DMS 273 (cell line): ENCODE results near the gene TXNDC12.
A peak's percentile ranks its signal among the peaks of the same experiment; 100 is the strongest.
"Not testable (repeated sequence)": the region's sequence is repeated elsewhere in the genome, so short reads cannot be mapped to it uniquely, and the experiment has no call there.

ENCODE experiments used
- DNase-seq: peaks from one replicate; lab custom pipeline; 2025; ENCODE audit not compliant: unreplicated experiment; lab: John Stamatoyannopoulos, UW

The TXNDC12 gene

DNA sequence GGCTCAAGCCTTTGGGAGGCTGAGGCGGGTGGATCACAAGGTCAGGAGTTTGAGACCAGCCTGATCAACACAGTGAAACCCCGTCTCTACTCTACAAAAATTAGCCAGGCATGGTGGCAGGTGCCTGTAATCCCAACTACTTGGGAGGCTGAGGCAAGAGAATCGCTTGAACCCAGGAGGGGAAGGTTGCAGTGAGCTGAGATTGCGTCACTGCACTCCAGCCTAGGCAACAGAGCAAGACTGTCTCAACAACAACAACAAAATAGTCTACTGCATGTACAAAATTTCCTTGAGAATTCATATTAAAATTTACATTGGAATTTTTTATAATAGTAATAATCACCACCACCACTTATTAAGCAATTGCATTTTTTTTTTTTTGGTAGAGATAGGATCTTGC, 5.7 kb downstream of the TXNDC12 start:
- not testable (repeated sequence) for DNase-seq

DNA sequence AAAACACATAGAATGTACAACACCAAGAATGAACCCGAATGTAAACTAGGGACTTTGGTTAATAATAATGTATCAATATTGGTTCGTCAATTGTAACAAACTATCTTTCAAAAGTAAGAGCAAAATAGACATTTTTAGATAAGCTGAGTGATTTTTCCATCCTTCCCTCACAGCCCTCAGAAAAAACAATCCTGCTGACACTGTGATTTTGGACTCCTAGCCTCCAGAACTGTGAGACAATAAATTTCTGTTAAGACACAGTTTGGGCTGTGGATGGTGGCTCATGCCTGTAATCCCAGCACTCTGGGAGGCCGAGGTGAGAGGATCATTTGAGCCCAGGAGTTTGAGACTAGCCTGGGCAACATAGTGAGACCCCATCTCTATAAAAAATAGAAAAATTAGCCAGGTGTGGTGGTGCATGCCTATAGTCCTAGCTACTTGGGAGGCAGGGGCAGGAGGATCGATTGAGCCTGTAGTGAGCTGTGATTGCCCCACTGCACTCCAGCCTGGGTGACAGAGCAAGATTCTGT, 9.3 kb downstream of the TXNDC12 start:
- DNase-seq: not testable (repeated sequence)

DNA sequence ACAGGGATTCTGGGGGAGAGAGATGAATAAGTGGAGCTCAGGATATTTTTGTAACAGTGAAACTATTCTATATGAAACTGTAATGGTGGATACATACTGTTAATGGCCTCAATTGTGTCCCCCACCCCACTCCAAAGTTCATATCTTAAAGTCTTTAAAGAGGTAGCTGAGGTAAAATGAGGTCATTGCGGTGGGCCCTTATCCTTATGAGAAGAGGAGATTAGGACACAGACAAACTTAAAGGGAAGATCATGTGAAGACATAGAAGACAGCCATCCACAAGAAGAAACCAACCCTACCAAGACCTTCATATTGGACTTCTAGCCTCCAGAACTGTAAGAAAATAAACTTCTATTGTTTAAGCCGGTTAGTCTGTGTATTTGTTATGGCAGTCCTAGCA, 9.8 kb downstream of the TXNDC12 start:
- no peak for DNase-seq

DNA sequence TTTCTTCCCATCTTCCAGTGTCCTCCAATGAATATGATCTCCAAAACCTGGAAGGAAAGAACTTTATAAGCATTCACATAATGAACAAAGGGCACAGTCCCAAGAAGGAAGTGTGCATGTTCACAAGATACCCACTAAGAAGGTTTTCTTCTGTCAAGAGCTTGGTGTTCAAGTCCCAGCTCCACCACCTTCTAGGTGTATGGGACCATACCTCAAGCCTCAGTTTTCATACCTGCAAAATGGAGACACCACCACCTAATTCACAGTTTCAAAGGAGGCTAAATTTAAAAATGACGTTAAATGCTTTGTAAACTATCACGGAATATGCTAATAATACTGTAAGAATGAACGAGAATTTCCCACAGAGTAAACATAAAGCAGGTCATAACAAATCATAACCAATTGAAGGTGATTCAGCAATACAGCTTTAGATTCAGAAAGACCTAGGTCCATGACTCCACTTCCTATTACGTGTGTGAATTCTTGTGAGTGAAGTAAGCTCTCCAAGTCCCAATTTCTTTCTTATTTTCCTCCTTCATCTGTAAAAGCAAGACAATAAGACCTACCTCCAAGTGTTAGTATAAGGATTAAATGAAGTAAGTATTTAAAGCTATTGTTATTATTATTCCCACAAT, 13.3 kb downstream of the TXNDC12 start:
- no peak for DNase-seq

DNA sequence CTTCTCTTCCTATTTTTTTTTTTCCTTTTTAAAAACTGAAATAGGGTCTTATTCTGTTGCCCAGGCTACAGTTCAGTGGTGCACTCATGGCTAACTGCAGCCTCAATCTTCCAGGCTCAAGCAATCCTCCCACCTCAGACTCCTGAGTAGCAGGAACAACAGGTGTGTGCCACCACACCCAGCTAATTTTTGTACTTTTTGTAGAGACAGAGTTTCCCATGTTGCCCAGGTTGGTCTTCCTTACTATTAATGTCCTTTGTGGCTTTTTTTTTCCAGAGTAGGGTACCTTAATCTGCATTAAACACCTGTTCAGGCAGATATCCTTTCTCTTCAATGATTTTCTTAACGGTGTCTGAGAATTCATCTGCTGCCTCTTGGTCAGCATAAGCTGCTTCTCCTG, 17.1 kb downstream of the TXNDC12 start:
- no peak for DNase-seq

DNA sequence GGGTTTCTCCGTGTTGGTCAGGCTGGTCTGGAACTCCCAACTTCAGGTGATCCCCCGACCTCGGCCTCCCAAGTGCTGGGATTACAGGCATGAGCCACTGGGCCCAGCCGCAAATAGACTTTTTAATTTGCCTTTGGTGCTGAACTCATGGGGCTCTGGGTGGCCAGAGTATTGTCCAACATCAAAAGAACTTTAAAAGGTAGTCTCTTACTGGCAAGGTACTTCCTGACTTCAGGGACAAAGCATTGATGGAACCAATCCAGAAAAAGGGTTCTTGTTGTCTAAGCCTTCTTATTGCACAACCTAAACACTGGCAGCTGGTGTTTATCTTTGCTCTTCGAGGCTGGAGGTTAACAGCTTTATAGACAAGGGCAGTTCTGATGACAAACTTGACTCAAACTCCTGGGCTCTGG, 17.6 kb downstream of the TXNDC12 start:
- DNase-seq: peak; percentile 89

DNA sequence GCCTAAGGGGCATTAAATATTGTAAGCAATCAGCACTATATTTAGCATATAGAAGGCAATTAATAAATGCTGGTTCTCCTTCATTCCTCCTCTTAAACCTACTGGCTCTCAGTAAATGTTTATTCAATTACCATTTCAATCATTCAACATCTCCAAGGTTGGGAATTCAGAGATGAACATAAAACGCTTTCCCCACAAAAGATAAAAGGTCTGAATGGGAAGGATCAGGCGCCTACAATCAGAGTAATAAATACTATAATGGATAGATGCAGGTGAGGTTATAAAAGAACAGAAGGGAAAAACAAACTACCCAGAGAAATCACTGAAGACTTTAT, 21.0 kb downstream of the TXNDC12 start:
- DNase-seq: no peak

DNA sequence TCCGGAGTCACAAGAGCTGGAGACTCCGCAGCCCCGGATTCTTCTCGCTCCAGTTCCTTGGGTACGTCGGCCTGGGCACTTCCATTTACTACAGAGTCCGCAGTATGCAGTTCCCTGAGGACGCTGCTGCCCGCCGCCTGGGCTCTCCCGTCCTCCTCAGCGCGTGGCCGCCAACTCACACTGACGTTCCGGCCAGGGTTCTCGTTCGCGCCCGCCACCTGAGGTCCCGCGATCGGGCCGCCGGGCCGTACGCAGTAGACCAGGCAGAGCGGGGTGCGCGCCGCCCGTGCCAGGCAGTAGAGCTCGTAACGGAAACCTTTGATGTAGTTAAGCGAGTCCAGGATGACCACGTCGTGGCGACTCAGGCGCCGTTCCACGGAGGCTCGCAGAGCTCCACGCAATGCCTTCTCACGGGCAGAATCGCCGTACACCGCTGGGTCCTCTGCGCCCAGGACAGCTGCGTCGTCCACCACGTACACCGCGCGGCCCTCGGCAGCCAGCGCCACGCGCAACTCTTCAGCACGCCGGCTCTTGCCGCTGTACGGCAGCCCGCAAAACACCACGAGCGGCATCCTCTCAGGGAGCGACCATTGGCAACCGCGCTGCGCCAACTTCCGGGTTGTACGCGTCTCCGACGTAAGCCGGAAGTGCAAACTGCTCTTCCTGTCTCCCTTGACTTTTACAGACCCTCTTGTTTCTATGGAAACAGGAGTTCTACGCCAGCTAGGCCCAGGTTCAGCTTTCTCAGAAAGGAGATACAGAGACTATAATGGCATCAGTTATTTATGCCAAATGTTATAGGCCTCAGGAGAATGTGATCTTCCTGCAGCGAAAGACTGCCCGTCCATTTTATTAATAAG, 21.6 kb downstream of the TXNDC12 start, which contains the start of gene KTI12:
TSS of gene KTI12 (minus strand) at position 621 of the 860 bp plus-strand sequence. CDS start at position 572, 49 bp downstream.
- DNase-seq: peak; percentile 97

DNA sequence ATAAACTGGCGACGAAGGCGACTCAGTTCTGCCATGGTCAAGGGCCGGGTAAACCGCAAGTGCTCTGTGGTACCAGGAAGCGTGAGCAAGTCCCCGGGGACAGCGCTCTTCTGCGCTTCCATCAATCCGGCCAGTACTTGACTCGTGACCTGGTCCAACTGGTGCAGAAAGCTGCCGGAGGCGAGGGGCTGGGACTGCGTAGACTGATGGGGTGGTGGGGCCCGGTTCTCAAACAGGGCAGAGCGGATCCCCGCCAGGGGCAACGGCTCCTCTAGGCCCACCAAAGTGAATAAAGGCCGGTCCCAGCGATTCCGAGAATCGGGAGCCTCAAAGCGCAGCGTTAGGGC, 22.2 kb downstream of the TXNDC12 start:
- peak; percentile 69 for DNase-seq

DNA sequence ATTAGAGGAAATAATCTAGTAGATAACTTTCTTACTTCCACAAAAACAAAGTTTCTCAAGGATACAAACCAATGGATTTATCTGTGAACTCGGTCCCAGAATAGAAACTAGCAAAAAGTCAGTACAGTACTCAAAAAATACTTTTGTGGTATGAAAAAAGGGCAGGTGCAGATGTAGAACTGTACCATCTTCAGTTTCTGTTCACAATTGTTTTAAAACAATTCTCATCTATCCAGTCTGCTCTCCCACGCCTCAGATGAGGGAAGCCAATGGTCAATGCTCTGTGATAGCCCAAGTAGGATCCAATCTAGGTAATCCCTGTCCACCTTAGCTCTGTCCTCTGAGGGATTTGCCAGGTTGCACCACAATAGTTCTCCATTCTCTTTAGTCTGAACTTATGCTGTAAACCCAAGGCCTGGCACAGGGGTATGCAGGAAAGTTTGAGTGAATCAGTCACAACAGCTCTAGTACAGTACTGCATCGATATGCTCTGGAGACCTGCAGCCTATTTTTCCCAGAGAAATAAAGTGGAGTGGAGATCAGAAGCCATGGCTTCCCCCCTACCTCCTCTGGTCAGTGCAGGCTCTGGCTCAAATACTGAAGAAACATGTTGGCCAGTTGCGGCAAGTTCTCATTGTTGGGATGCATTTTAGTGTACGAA, 22.7 kb downstream of the TXNDC12 start:
- DNase-seq: peak; percentile 43

DNA sequence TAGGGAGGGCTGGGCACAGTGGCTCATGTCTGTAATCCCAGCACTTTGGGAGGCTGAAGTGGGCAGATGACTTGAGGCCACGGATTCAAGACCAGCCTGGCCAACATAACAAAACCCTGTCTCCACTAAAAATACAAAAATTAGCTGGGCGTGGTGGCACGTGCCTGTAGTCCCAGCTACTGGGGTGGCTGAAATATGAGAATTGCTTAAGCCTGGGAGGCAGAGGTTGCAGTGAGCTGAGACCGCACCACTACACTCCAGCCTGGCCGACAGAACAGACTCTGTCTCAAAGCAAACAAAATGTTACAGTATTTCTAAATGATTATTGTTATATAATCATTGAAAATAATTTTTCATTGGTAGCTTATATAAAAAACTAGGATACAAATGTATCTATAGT, 26.2 kb downstream of the TXNDC12 start:
- DNase-seq: not testable (repeated sequence)

DNA sequence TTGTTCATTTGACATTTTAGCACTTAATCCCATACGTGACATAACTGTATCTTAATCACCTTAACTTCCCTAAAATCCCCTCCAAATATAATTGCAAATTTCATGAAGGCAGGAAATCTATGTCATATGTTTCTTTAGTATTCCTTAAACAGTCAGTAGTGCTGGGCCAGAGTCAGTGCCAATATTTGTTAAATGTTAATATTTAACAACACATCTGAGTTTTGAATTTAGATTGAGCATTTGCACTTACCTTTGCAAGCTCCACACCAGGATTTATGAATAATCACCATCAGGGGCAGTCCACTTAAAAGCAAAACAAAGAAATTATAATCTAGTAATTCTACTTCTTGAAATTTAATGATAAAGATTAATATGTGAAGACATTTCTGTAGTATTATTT, 26.7 kb downstream of the TXNDC12 start:
- no peak for DNase-seq

DNA sequence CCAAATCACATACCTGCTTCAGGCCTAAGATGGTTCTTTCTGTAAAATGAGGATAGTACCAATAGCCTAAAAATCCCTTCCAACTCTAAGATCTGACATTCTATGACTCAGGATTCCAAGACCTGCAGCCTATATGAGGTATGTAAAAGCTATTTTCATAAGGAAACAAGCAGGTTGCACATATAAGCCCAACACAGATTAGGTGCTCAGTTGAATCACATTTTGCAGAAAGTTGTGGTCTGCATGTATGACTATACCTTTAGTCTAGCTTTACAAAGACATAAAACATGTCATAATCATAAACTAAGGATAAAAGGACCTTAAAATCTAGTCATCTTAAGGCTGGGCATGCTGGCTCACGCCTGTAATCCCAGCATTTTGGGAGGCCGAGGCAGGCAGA, 28.7 kb downstream of the TXNDC12 start:
- DNase-seq: no peak

DNA sequence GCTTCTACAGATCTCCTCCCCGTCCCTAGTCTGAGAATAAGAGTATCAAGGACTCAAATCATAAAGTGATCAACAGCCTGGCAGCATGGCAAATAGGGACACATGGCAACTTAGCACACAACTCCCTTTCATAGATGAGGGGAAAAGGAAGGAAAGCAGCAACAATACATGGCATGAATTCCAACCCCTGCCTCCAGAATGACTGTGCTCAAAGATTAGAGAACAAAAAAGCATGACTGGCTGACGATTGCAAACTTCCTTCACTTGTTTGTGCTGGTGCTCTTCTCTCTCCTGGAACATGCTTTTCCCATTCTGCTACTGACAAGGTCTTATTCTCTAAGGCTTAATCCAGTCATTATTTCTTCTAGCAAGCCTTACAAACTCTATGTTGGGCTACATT, 32.9 kb downstream of the TXNDC12 start:
- DNase-seq: no peak

DNA sequence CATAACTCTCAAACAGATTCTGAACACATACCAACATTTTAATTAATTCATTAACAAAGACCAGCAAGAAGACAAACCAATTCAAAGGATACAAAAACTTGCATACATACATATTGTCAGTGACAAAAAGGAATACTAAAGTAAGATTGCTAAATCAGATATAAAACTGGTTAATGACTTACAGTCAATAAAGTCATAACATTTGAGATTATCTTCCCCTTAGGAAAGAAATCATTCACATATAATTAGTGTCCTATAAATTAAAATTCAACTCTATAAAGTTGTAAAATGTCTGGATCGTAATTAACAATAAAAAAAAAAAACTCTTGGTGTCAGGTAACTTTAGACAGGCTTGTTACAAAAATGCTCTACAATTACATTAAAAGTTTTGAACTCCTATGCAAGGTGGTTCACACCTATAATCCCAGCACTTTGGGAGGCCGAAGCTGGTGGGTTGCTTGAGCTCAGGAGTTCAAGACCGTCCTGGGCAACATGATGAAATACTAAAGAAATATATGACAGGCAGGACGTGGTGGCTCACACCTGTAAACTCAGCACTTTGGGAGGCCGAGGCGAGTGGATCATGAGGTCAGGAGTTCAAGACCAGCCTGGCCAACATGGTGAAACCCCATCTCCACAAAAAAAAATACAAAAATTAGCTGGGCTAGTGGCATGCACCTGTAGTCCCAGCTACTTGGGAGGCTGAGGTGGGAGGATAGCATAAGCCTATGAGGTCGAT, 46.8 kb downstream of the TXNDC12 start:
- no peak for DNase-seq

DNA sequence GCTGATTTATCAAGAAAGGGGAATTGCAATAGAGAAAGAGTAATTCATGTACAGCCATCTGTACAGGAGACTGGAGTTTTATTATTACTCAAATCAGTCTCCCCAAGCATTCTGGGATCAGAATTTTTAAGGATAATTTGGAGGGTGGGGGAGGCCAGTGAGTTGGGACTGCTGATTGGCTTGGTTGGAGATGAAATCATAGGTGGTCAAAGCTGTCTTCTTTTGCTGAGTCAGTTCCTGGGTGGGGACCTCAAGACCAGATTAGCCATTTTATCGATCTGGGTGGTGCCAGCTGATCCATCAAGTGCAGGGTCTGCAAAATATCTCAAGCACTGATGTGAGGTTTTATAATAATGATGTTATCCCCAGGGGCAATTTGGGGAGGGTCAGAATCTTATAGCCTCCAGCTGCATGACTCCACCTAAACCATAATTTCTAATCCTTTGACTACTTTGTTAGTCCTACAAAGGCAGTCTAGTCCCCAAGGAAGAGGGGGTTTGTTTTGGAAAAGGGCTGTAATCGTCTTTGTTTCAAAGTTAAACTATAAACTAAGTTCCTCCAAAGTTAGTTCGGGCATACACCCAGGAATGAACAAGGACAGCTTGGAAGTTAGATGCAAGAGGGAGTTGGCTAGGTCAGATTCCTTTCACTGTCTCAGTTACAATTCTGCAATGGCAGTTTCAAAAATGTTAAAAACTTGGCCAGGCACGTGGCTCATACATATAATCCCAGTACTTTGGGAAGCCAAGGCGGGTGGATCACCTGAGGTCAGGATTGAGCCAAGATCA, 47.6 kb downstream of the TXNDC12 start:
- no peak for DNase-seq

DNA sequence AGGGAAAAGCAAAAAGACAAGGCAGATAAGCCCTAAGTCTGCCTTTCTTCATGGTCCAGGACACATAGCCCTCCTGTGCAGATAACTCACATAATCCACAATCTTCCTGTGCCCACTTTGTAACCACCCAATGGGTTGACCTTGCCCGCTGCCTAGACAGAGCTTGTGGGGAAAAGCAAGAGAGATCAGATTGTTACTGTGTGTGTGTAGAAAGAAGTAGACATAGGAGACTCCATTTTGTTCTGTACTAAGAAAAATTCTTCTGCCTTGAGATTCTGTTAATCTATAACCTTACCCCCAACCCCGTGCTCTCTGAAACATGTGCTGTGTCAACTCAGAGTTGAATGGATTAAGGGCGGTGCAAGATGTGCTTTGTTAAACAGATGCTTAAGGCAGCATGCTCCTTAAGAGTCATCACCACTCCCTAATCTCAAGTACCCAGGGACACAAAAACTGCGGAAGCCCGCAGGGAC, 48.9 kb downstream of the TXNDC12 start:
- DNase-seq: not testable (repeated sequence)

DNA sequence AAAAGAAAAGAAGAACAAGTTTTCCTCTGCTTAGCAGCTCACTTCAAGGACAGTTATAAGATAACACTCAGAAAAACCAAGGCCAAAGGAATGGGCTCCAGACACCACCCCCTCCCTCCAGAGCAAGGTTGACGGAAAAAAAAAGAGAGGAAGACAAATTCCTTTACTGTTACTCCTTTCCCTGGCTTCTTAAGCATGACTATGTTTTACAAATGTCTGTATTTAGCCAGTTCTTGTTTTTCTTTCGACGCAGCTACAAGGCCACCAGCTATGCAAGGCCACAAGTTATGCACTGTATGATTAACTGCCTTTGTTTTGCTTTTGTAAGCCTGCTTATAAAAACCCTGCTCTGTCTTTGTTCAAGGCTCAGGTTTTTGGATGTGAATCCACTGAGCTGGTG, 49.4 kb downstream of the TXNDC12 start:
- not testable (repeated sequence) for DNase-seq

DNA sequence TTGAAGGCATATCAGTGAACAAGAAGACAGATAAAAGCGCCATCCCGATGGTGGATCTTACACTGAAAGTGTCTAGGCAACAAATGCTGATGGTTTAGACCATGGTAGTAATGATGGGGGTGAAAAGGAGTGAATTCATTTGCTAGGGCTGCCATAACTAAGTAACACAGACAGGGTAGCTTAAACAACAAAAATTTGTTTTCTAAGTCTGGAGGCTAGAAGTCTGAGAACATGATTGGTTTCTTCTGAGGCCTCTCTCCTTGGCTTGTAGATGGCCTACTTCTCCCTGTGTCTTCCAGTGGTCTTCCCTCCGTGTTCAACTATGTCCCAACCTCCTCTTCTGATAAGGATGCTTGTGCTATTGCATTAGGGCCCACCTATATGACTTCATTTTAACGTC, 51.1 kb downstream of the TXNDC12 start:
- DNase-seq: no peak
